Endothelial cell of umbilical vein (primary cell): ENCODE results near the gene JAML. TPM values are rescaled to one million over a fixed set of nuclear protein-coding genes. Genes with fewer than 3 reads are reported as not detected.

Experiments used
- BruUV-seq: library from RNA; stranded (reverse); fragments of 400-500 nt; replicated peaks from 2 replicates; lab custom pipeline; 2021; lab: Mats Ljungman, UMichigan
- CTCF ChIA-PET: fragments of 300-600, 350-600 bp; sonication (Branson Sonifier 250); formaldehyde crosslinking; loops from one replicate; lab custom pipeline; 2021; ENCODE audit warnings: antibody characterized with exemption, inconsistent platforms; lab: Charles Lee
- POLR2A ChIA-PET: fragments of 300-600, 350-600 bp; sonication (Branson Sonifier 250); formaldehyde crosslinking; loops from one replicate; lab custom pipeline; 2021; ENCODE audit warnings: antibody characterized with exemption, inconsistent platforms; lab: Charles Lee
- DNase-seq: peaks from one replicate; pipeline ENCODE4 v3.0.0-alpha.2; 2011; ENCODE audit warnings: low read depth, low spot score
- FAIRE-seq: peaks from 2 replicates; lab custom pipeline; 2011; peaks lifted over from hg19 to GRCh38; lab: Jason Lieb, UNC
- H2AFZ ChIP-seq: 2 replicates; pipeline ENCODE4 v1.6.0; 2012; ENCODE audit warnings: low read depth, low read length, control low read depth, inconsistent platforms
- H3K27ac ChIP-seq: 2 replicates; pipeline ENCODE4 v1.5.1; 2011; ENCODE audit warnings: low read depth, mild to moderate bottlenecking, control low read depth, low read length, moderate library complexity; ENCODE audit not compliant: insufficient read depth
- H3K27me3 ChIP-seq, 2 experiments: 2 replicates each; pipeline versions ENCODE4 v1.6.0 to v1.6.1; 2011; ENCODE audit warnings: low read length in 2 of 2, mixed read lengths in 1 of 2; ENCODE audit not compliant: control insufficient read depth in 2 of 2, insufficient read depth in 2 of 2
- H3K36me3 ChIP-seq, 2 experiments: 2 replicates in 1 of 2; 3 replicates in 1 of 2; pipeline ENCODE4 v1.5.1; 2011; ENCODE audit warnings: low read length in 2 of 2, mild to moderate bottlenecking in 1 of 2, moderate library complexity in 1 of 2; ENCODE audit not compliant: control insufficient read depth in 2 of 2, insufficient read depth in 2 of 2; ENCODE audit errors: extremely low read depth in 1 of 2
- H3K4me1 ChIP-seq: 3 replicates; pipeline ENCODE4 v1.5.1; 2011; ENCODE audit warnings: mild to moderate bottlenecking, low read length; ENCODE audit not compliant: control insufficient read depth, insufficient read depth; ENCODE audit errors: extremely low read depth
- H3K4me2 ChIP-seq: 2 replicates; pipeline ENCODE4 v1.6.1; 2011; ENCODE audit warnings: low read length, control low read depth, mixed read lengths; ENCODE audit not compliant: insufficient read depth
- H3K4me3 ChIP-seq, 3 experiments: fragments of 200-600 bp in 1 of 3; sonication (generic), shearing (Covaris generic) in 1 of 3; replicated peaks in 1 of 3; 2 replicates each; pipeline ENCODE4 v1.5.1; 2011 to 2016; ENCODE audit warnings: control low read depth in 3 of 3, low read length in 3 of 3, mild to moderate bottlenecking in 2 of 3, inconsistent platforms in 1 of 3, low read depth in 1 of 3, moderate library complexity in 1 of 3; ENCODE audit not compliant: insufficient read depth in 1 of 3
- H3K79me2 ChIP-seq: 2 replicates; pipeline ENCODE4 v1.6.0; 2012; ENCODE audit warnings: low read length, inconsistent platforms; ENCODE audit not compliant: control insufficient read depth, insufficient read depth
- H3K9ac ChIP-seq: replicated peaks from 2 replicates; pipeline ENCODE3; 2011; ENCODE audit warnings: low read length, control low read depth; ENCODE audit not compliant: insufficient read depth; ENCODE audit errors: extremely low read depth
- H3K9me1 ChIP-seq: replicated peaks from 3 replicates; pipeline ENCODE4 v1.6.0; 2011; ENCODE audit warnings: mild to moderate bottlenecking, low read length; ENCODE audit not compliant: control insufficient read depth, insufficient read depth; ENCODE audit errors: extremely low read depth
- H3K9me3 ChIP-seq: replicated peaks from 2 replicates; pipeline ENCODE4 v1.5.1; 2012; ENCODE audit warnings: low read length, inconsistent platforms; ENCODE audit not compliant: control insufficient read depth, insufficient read depth
- H4K20me1 ChIP-seq: replicated peaks from 2 replicates; pipeline ENCODE3; 2011; ENCODE audit warnings: mild to moderate bottlenecking, low read length; ENCODE audit not compliant: control insufficient read depth, insufficient read depth; ENCODE audit errors: extremely low read depth
- EZH2 ChIP-seq: IDR thresholded peaks from 2 replicates; pipeline ENCODE4 v1.6.1; 2012; ENCODE audit warnings: borderline replicate concordance, low read depth, mild to moderate bottlenecking, moderate library complexity, low read length, inconsistent platforms; ENCODE audit not compliant: severe bottlenecking
- FOS ChIP-seq: IDR thresholded peaks from 2 replicates; pipeline ENCODE4 v1.6.1; 2011; ENCODE audit warnings: mild to moderate bottlenecking, low read length, moderate library complexity, borderline replicate concordance; ENCODE audit not compliant: insufficient read depth
- GATA2 ChIP-seq: IDR thresholded peaks from 2 replicates; pipeline ENCODE4 v1.7.0; 2011; ENCODE audit warnings: low read depth, mild to moderate bottlenecking, moderate library complexity, mixed read lengths, low read length; ENCODE audit not compliant: insufficient read length, insufficient read depth
- JUN ChIP-seq: IDR thresholded peaks from 2 replicates; pipeline ENCODE4 v1.6.1; 2011; ENCODE audit warnings: borderline replicate concordance, low read depth; ENCODE audit not compliant: insufficient read length, insufficient read depth
- MYC ChIP-seq: IDR thresholded peaks from one replicate; pipeline ENCODE4 v1.6.1; 2011; ENCODE audit warnings: mild to moderate bottlenecking, low read depth, low read length
- POLR2A ChIP-seq: IDR thresholded peaks from 2 replicates; pipeline ENCODE4 v1.6.1; 2012; ENCODE audit warnings: low read depth, mild to moderate bottlenecking, control low read depth, low read length
- POLR2AphosphoS5 ChIP-seq: IDR thresholded peaks from 2 replicates; pipeline ENCODE4 v1.6.1; 2012; ENCODE audit warnings: low read depth, mild to moderate bottlenecking, control low read depth, low read length, moderate library complexity; ENCODE audit not compliant: insufficient read depth
- dilution Hi-C: fragments of 300-500 bp; cut with MboI; formaldehyde crosslinking; loops from one replicate; pipeline ENCODE4 v1.15.0; 2019; ENCODE audit warnings: low sequenced_read_pairs; ENCODE audit not compliant: extremely low pct_ligation_motif_present
- intact Hi-C: fragments of 100-400 bp; cut with micrococcal nuclease; formaldehyde crosslinking; loops from one replicate; pipeline ENCODE4 v1.10.0; 2022
- polyA plus RNA-seq, 4 experiments: library from polyadenylated mRNA; depleted of rRNA in 3 of 4; stranded (reverse) in 3 of 4; unstranded in 1 of 4; fragments of >200 nt; gene quantifications; 2 replicates each; pipeline versions ENCODE4 v1.2.1 to v1.2.3, GENCODE V29; 2011 to 2012; ENCODE audit warnings: missing spikeins in 1 of 4
- total RNA-seq: library from RNA; stranded (reverse); gene quantifications from 2 replicates; pipeline ENCODE4 v1.2.3, GENCODE V29; 2021
- TF ChIP-seq, protein P1 (sequence below), 2 donors: IDR thresholded peaks; 1 replicate in 1 of 2; 2 replicates in 1 of 2; pipeline ENCODE4 v1.5.1; 2011; ENCODE audit warnings: low read length in 2 of 2, mild to moderate bottlenecking in 2 of 2, moderate library complexity in 2 of 2, control low read depth in 1 of 2, inconsistent platforms in 1 of 2, low read depth in 1 of 2; ENCODE audit not compliant: insufficient read depth in 1 of 2; ENCODE audit errors: extremely low read depth in 1 of 2
- TF ChIP-seq, protein P2 (sequence below): IDR thresholded peaks from 2 replicates; pipeline ENCODE4 v1.6.1; 2011; ENCODE audit not compliant: insufficient read depth, insufficient read length

JAML gene
- total and polyA plus RNA-seq, 2 donors (not counting 3 experiments of a cell fraction or from before 2014, with no cell fraction given), result 0.04 to 0.35 TPM

DNA sequence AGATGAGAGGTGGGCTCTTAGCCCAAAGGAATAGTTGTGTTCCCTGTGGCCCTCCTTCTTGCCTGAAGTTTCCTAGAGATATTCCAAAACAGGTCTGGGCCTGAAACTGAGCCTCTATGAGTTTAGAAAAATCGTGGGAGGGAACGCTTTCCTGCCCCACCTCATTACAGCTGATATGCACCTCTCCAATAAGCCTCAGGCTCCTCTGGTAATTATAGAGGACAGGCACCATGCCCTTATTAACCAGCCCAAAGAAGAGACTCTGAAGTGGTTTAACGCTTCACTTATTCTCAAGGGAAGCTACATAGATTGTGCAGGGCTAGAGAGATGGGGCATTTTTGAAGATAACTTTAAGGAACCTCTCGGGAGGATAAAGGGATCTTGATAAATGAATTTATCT is 42.7 kb upstream of the JAML start:
- Histone ChIP-seq H3K27ac (no peak overlapping the region), H3K4me2 (no peak overlapping the region), H4K20me1 (no peaks in the 10 kb centered on the region), H3K9me1 (no peaks in the 10 kb centered on the region), H3K9me3 (no peaks in the 10 kb centered on the region), H3K4me3 (no peak overlapping the region), H3K79me2 (no peaks in the 10 kb centered on the region), H3K4me1 (peaks cover 40% of the 10 kb centered on the region), H3K36me3 (no peaks in the 10 kb centered on the region), H3K9ac (no peak overlapping the region), H2AFZ (no peak overlapping the region), H3K27me3 (no peaks in the 10 kb centered on the region)
- FAIRE-seq (no peak), DNase-seq (no peak)
- POLR2A ChIA-PET, result no interaction called here
- intact Hi-C loops, result no loop called here
- dilution Hi-C loops, result no loop called here
- no TSS peak for BruUV-seq
- TF ChIP-seq MYC, result no peak
- TF ChIP-seq POLR2A, result no peak
- TF ChIP-seq FOS, result no peak
- no peak for TF ChIP-seq JUN
- TF ChIP-seq, protein P1, sequence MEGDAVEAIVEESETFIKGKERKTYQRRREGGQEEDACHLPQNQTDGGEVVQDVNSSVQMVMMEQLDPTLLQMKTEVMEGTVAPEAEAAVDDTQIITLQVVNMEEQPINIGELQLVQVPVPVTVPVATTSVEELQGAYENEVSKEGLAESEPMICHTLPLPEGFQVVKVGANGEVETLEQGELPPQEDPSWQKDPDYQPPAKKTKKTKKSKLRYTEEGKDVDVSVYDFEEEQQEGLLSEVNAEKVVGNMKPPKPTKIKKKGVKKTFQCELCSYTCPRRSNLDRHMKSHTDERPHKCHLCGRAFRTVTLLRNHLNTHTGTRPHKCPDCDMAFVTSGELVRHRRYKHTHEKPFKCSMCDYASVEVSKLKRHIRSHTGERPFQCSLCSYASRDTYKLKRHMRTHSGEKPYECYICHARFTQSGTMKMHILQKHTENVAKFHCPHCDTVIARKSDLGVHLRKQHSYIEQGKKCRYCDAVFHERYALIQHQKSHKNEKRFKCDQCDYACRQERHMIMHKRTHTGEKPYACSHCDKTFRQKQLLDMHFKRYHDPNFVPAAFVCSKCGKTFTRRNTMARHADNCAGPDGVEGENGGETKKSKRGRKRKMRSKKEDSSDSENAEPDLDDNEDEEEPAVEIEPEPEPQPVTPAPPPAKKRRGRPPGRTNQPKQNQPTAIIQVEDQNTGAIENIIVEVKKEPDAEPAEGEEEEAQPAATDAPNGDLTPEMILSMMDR (IDR thresholded peaks at IDR 0.05; ENCODE audit: extremely low read depth in 1 of 2, insufficient read depth in 1 of 2, low read depth in 1 of 2, low read length in 2 of 2), result no peak
- TF ChIP-seq POLR2AphosphoS5, result no peak
- TF ChIP-seq GATA2, result no peak
- no peak for TF ChIP-seq EZH2
- TF ChIP-seq, protein P2, sequence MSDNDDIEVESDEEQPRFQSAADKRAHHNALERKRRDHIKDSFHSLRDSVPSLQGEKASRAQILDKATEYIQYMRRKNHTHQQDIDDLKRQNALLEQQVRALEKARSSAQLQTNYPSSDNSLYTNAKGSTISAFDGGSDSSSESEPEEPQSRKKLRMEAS, result no peak
- CTCF ChIA-PET, result interaction anchor here (1.0 to 1.2 kb wide), 3 partner anchors 34 to 96 kb away, joined by 3 to 4 read pairs (median 3); no protein-coding TSS in a partner anchor
